Measurements from ENCODE around the gene CHDH. TPM values are rescaled to one million over a fixed set of nuclear protein-coding genes. Genes with fewer than 3 reads are reported as not detected.

The CHDH gene
- total RNA-seq, 1 donor from 2014 or later = 1.7 TPM

- Histone ChIP-seq H3K4me3 (no peak overlapping the region), H3K4me1 (peaks cover 29% of the 10 kb centered on the region), H3K27ac (no peak overlapping the region), H3K9me3 (no peaks in the 10 kb centered on the region), H3K36me3 (peaks cover 0 to 22% of the 10 kb centered on the region in 2 donors), H3K27me3 (no peaks in the 10 kb centered on the region)
- no peak for DNase-seq (ENCODE audit: extremely low spot score in 2 of 2)
- TF ChIP-seq POLR2A (IDR thresholded peaks at IDR 0.05) (no peak), POLR2AphosphoS5 (IDR thresholded peaks at IDR 0.05; ENCODE audit: insufficient read depth in 1 of 2, low read depth in 1 of 2) (no peak)
- TF ChIP-seq, protein P1, sequence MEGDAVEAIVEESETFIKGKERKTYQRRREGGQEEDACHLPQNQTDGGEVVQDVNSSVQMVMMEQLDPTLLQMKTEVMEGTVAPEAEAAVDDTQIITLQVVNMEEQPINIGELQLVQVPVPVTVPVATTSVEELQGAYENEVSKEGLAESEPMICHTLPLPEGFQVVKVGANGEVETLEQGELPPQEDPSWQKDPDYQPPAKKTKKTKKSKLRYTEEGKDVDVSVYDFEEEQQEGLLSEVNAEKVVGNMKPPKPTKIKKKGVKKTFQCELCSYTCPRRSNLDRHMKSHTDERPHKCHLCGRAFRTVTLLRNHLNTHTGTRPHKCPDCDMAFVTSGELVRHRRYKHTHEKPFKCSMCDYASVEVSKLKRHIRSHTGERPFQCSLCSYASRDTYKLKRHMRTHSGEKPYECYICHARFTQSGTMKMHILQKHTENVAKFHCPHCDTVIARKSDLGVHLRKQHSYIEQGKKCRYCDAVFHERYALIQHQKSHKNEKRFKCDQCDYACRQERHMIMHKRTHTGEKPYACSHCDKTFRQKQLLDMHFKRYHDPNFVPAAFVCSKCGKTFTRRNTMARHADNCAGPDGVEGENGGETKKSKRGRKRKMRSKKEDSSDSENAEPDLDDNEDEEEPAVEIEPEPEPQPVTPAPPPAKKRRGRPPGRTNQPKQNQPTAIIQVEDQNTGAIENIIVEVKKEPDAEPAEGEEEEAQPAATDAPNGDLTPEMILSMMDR (IDR thresholded peaks at IDR 0.05) = no peak
- intact Hi-C loops (cut with DNase I) = no loop called here
Observed at GRCh38 chr3:53888232-53888631, 42.0 kb upstream of the CHDH start.

GRCh38 chr3:53887446-53887845 is 41.2 kb upstream of the CHDH start:
- Histone ChIP-seq H3K4me3 (no peak overlapping the region), H3K36me3 (peaks cover 0 to 22% of the 10 kb centered on the region in 2 donors), H3K27ac (no peak overlapping the region), H3K4me1 (peaks cover 27% of the 10 kb centered on the region), H3K27me3 (no peaks in the 10 kb centered on the region), H3K9me3 (no peaks in the 10 kb centered on the region)
- intact Hi-C loops (cut with DNase I) = no loop called here
- DNase-seq (ENCODE audit: extremely low spot score in 2 of 2) = no peak
- no peak for TF ChIP-seq POLR2AphosphoS5 (IDR thresholded peaks at IDR 0.05; ENCODE audit: insufficient read depth in 1 of 2, low read depth in 1 of 2)
- TF ChIP-seq, protein P1 (IDR thresholded peaks at IDR 0.05) = no peak
- no peak for TF ChIP-seq POLR2A (IDR thresholded peaks at IDR 0.05)

DNA sequence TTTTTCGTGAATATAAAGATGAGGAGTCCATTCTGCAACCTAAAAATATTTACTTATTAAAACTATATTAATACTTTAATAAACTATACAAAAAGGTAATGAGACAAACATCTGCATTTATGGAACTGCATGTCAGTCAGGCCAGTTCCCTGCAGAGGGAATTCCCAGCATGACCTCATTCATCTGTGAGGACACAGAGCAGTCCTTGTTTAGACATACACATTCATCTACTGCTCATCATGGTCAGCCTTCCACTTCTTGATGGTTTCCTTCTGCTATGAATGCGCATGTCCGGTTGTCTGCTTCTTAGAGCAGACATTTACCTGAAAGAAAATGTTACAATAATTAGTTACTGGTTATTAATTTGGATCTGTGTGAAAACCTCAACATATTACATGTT is 39.0 kb upstream of the CHDH start:
- H3K36me3 ChIP-seq = peaks cover 0 to 22% of the 10 kb centered on the region in 2 donors
- H3K4me3 ChIP-seq = no peak overlapping the region
- H3K4me1 ChIP-seq = peaks cover 25% of the 10 kb centered on the region
- DNase-seq (ENCODE audit: extremely low spot score in 2 of 2) = no peak
- no peak for TF ChIP-seq POLR2A (IDR thresholded peaks at IDR 0.05)
- TF ChIP-seq, protein P1 (IDR thresholded peaks at IDR 0.05) = no peak
- TF ChIP-seq POLR2AphosphoS5 (IDR thresholded peaks at IDR 0.05; ENCODE audit: insufficient read depth in 1 of 2, low read depth in 1 of 2) = no peak
- intact Hi-C loops (cut with DNase I) = no loop called here
- H3K27ac ChIP-seq = no peak overlapping the region
- no peaks in the 10 kb centered on the region for H3K27me3 ChIP-seq
- H3K9me3 ChIP-seq = no peaks in the 10 kb centered on the region

- DNase-seq (ENCODE audit: extremely low spot score in 2 of 2) = no peak
- H3K27me3 ChIP-seq = no peaks in the 10 kb centered on the region
- TF ChIP-seq, protein P1 (IDR thresholded peaks at IDR 0.05) = no peak
- TF ChIP-seq POLR2A (IDR thresholded peaks at IDR 0.05) (no peak), POLR2AphosphoS5 (IDR thresholded peaks at IDR 0.05; ENCODE audit: insufficient read depth in 1 of 2, low read depth in 1 of 2) (no peak)
- H3K27ac ChIP-seq = no peak overlapping the region
- no peaks in the 10 kb centered on the region for H3K9me3 ChIP-seq
- peaks cover 0 to 26% of the 10 kb centered on the region in 2 donors for H3K36me3 ChIP-seq
- intact Hi-C loops (cut with DNase I) = no loop called here
- peaks cover 25% of the 10 kb centered on the region for H3K4me1 ChIP-seq
- H3K4me3 ChIP-seq = no peak overlapping the region
Observed at GRCh38 chr3:53884623-53885022, 38.4 kb upstream of the CHDH start.

DNA sequence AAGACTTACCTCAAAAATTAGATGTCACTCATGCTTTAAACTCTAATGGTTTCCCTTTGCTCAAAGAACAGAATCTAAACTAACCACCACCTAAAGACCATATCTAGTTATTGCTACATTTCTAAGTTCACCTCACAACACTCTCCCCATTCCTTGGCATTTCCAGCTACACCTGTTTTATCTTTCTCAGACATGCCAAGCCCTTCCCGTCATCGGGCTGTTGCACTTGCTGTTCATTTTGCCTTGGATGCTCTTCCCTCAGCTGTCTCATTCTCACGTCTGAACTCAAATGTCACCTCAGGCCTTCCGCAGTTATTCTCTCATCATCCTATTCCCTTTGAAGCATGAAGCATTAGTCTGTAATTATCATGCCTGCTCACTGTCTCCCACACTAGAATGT is 36.8 kb upstream of the CHDH start:
- Histone ChIP-seq H3K27ac (no peak overlapping the region), H3K4me3 (no peak overlapping the region), H3K27me3 (no peaks in the 10 kb centered on the region), H3K9me3 (no peaks in the 10 kb centered on the region), H3K4me1 (peaks cover 19% of the 10 kb centered on the region), H3K36me3 (peaks cover 0 to 38% of the 10 kb centered on the region in 2 donors)
- no peak for DNase-seq (ENCODE audit: extremely low spot score in 2 of 2)
- TF ChIP-seq POLR2A (IDR thresholded peaks at IDR 0.05) = no peak
- TF ChIP-seq, protein P1 (IDR thresholded peaks at IDR 0.05) = no peak
- TF ChIP-seq POLR2AphosphoS5 (IDR thresholded peaks at IDR 0.05; ENCODE audit: insufficient read depth in 1 of 2, low read depth in 1 of 2) = no peak
- intact Hi-C loops (cut with DNase I) = no loop called here
